Duodenal mucosa (tissue), 2 donors: ENCODE results near the gene GRIA2.

Experiments
- H3K27ac ChIP-seq: one replicate; pipeline ENCODE4 v1.7.0; 2013; ENCODE audit warnings: low read depth, low read length
- H3K27me3 ChIP-seq, 2 donors: one replicate each; pipeline ENCODE4 v1.7.0; 2013; ENCODE audit warnings: low read length in 2 of 2, control low read depth in 1 of 2; ENCODE audit not compliant: insufficient read depth in 2 of 2, control insufficient read depth in 1 of 2
- H3K36me3 ChIP-seq, 2 donors: one replicate each; pipeline ENCODE4 v1.7.0; 2013; ENCODE audit warnings: low read length in 2 of 2, control low read depth in 1 of 2; ENCODE audit not compliant: insufficient read depth in 2 of 2, control insufficient read depth in 1 of 2
- H3K4me1 ChIP-seq, 2 donors: one replicate each; pipeline ENCODE4 v1.7.0; 2013; ENCODE audit warnings: low read length in 2 of 2, control low read depth in 1 of 2; ENCODE audit not compliant: insufficient read depth in 2 of 2, control insufficient read depth in 1 of 2
- H3K4me3 ChIP-seq, 2 donors: one replicate each; pipeline ENCODE4 v1.7.0; 2013; ENCODE audit warnings: low read length in 2 of 2, low read depth in 1 of 2
- H3K9ac ChIP-seq, 2 donors: one replicate each; pipeline ENCODE4 v1.7.0; 2013; ENCODE audit warnings: low read length in 2 of 2, low read depth in 1 of 2
- H3K9me3 ChIP-seq, 2 donors: one replicate each; pipeline ENCODE4 v1.7.0; 2013; ENCODE audit warnings: low read length in 2 of 2, control low read depth in 1 of 2; ENCODE audit not compliant: control insufficient read depth in 1 of 2

Gene GRIA2

GRCh38 chr4:157221426-157221894, 932 bp downstream of the GRIA2 start:
- H3K4me1 ChIP-seq, result no peaks in the 10 kb centered on the region
- H3K27me3 ChIP-seq, result peaks cover 15 to 47% of the 10 kb centered on the region in 2 donors
- no peak overlapping the region for H3K9ac ChIP-seq
- no peak overlapping the region for H3K4me3 ChIP-seq
- H3K36me3 ChIP-seq, result no peaks in the 10 kb centered on the region
- no peak overlapping the region for H3K27ac ChIP-seq
- no peaks in the 10 kb centered on the region for H3K9me3 ChIP-seq

DNA sequence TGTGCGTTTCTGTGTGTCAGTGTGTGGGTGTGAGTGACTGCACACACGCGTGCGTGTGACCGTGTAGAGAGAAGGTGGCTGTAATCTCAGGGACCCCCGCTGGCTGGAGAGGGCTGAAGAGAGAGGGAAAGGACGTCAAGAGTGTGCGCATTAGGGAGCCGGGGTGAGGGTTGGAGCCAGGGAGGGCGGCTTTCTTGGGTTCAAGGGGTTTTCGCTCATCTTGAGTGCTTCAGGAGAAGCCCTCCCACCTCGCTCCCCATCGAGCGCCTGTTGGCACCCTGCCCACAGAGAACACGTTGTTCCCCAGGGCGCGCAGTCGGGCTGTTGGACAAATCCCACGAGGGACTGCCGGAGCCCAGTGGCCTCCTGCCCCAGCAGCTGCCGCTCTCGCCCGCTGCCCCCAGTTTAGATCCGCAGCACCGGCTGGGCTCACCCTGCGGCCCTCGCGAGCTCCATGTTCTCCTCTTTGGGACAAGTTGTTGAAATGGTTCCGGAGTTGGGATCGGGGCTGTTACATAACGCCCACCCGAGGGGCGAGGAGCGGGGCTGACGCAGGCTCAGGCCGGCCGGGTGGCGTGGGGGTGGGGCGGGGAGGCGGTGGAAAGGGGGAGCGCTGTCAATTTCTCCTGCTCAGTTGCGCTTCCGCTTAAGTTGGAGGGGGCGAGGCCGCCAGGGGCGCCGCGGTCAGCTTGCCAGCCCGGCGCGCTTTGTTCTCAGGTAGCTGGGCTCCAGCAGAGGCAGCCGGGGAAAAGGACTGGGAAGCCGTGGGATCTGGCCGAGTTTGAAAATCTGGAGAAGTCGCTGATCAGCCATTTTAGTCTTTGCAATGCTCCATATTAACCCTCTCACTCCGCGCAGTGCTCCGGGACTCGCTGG, 1.6 kb downstream of the GRIA2 start:
- Histone ChIP-seq H3K4me3 (no peak overlapping the region), H3K27ac (no peak overlapping the region), H3K9ac (no peak overlapping the region), H3K27me3 (peaks cover 15 to 47% of the 10 kb centered on the region in 2 donors), H3K9me3 (no peaks in the 10 kb centered on the region), H3K4me1 (no peaks in the 10 kb centered on the region), H3K36me3 (no peaks in the 10 kb centered on the region)

- no peaks in the 10 kb centered on the region for H3K36me3 ChIP-seq
- H3K4me3 ChIP-seq, result no peak overlapping the region
- no peak overlapping the region for H3K9ac ChIP-seq
- H3K27ac ChIP-seq, result no peak overlapping the region
- peaks cover 15 to 47% of the 10 kb centered on the region in 2 donors for H3K27me3 ChIP-seq
- H3K4me1 ChIP-seq, result no peaks in the 10 kb centered on the region
- no peaks in the 10 kb centered on the region for H3K9me3 ChIP-seq
Measured at GRCh38 chr4:157222771-157223160, 2.2 kb downstream of the GRIA2 start.

DNA sequence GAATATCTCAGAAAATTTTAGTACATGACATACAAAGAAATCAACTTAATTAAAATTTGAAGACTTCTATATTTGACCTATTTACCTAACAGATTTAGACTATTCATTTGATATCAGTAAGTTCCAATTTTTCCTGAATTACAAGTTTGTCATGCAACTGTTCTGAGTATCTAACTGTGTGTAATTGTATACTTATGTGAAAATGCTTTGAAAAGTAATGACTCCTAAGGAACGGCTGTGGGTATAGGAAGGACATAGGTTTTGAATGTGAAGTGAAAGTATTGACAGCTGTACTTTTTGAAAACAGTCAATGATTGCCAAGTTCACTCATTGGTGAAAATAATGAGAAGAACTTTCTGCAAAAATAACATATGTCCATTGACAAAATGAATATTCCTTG, 2.9 kb downstream of the GRIA2 start:
- Histone ChIP-seq H3K27me3 (peaks cover 15 to 47% of the 10 kb centered on the region in 2 donors), H3K27ac (no peak overlapping the region), H3K4me1 (no peaks in the 10 kb centered on the region), H3K9ac (no peak overlapping the region), H3K36me3 (no peaks in the 10 kb centered on the region), H3K4me3 (no peak overlapping the region), H3K9me3 (no peaks in the 10 kb centered on the region)

DNA sequence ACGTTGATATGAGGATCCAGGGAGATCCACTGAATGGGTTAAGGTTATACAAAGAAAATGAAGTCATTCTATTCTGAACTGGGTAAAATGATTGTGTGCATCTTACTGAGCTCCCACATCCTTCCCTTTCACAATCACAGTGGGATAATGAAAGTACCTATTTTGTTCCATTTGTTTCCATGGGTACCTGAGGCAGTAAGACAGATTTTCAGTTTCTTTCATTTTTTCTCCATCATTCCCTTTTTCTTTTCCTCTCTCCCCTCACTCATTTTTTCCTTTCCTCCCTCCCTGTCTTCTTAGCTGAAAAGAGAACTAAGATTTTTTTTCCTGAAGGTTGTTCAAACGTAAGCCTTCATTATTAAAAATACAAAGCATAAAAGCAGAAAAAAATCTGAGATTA, 4.6 kb downstream of the GRIA2 start:
- no peak overlapping the region for H3K9ac ChIP-seq
- no peaks in the 10 kb centered on the region for H3K9me3 ChIP-seq
- H3K36me3 ChIP-seq, result no peaks in the 10 kb centered on the region
- no peak overlapping the region for H3K4me3 ChIP-seq
- H3K27me3 ChIP-seq, result peaks cover 15 to 35% of the 10 kb centered on the region in 2 donors
- no peak overlapping the region for H3K27ac ChIP-seq
- no peaks in the 10 kb centered on the region for H3K4me1 ChIP-seq

GRCh38 chr4:157226035-157226434, 5.5 kb downstream of the GRIA2 start:
- Histone ChIP-seq H3K36me3 (no peaks in the 10 kb centered on the region), H3K4me3 (no peak overlapping the region), H3K9ac (no peak overlapping the region), H3K27me3 (peaks cover 9 to 26% of the 10 kb centered on the region in 2 donors), H3K27ac (no peak overlapping the region), H3K4me1 (no peaks in the 10 kb centered on the region), H3K9me3 (no peaks in the 10 kb centered on the region)

GRCh38 chr4:157226601-157227000, 6.1 kb downstream of the GRIA2 start:
- Histone ChIP-seq H3K9me3 (no peaks in the 10 kb centered on the region), H3K9ac (no peak overlapping the region), H3K4me1 (no peaks in the 10 kb centered on the region), H3K27ac (no peak overlapping the region), H3K4me3 (no peak overlapping the region), H3K36me3 (no peaks in the 10 kb centered on the region), H3K27me3 (peaks cover 6 to 20% of the 10 kb centered on the region in 2 donors)

GRCh38 chr4:157231525-157231924, 11.0 kb downstream of the GRIA2 start:
- Histone ChIP-seq H3K9me3 (no peaks in the 10 kb centered on the region), H3K27me3 (no peaks in the 10 kb centered on the region), H3K27ac (no peak overlapping the region), H3K4me1 (no peaks in the 10 kb centered on the region), H3K36me3 (no peaks in the 10 kb centered on the region), H3K9ac (no peak overlapping the region), H3K4me3 (no peak overlapping the region)

DNA sequence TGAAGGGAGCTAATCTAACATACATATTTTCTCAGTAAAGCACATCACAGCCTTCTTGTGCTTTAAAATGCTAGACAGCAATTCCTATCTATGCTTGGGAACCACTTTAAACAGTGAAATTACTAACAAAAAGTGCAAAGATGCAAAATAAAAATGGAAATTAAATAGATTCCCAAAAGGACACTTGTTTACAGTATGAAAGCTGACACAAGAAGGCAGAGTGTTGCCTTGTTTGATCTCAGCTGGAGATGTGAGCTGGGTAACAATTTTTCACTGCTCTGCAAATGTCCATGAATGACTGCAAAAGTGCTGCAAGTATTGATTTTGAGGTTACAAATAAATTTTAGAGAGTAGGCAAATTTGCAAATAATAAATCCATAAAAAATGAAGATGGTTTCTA, 22.3 kb downstream of the GRIA2 start:
- H3K9ac ChIP-seq, result no peak overlapping the region
- H3K27me3 ChIP-seq, result no peaks in the 10 kb centered on the region
- H3K27ac ChIP-seq, result no peak overlapping the region
- H3K4me3 ChIP-seq, result no peak overlapping the region
- no peaks in the 10 kb centered on the region for H3K9me3 ChIP-seq
- no peaks in the 10 kb centered on the region for H3K36me3 ChIP-seq
- H3K4me1 ChIP-seq, result no peaks in the 10 kb centered on the region

GRCh38 chr4:157244348-157244747, 23.8 kb downstream of the GRIA2 start:
- Histone ChIP-seq H3K9me3 (no peaks in the 10 kb centered on the region), H3K4me1 (no peaks in the 10 kb centered on the region), H3K27ac (no peak overlapping the region), H3K36me3 (no peaks in the 10 kb centered on the region), H3K27me3 (no peaks in the 10 kb centered on the region), H3K9ac (no peak overlapping the region), H3K4me3 (no peak overlapping the region)
